Nephron progenitor cell (in vitro differentiated cells): Measurements from ENCODE around the gene CRTC1.

Experiments
- DNase-seq: peaks from one replicate; pipeline ENCODE4 v3.0.0; 2021
- H3K27ac Mint-ChIP-seq: 2 replicates; pipeline ENCODE4 v1.8.0; 2021; ENCODE audit warnings: mild to moderate bottlenecking, moderate library complexity, mixed read lengths
- H3K27me3 Mint-ChIP-seq: 2 replicates; pipeline ENCODE4 v1.8.0; 2021; ENCODE audit warnings: mild to moderate bottlenecking, low read depth, mixed read lengths; ENCODE audit not compliant: poor library complexity
- H3K36me3 Mint-ChIP-seq: 2 replicates; pipeline ENCODE4 v1.8.0; 2021; ENCODE audit warnings: low read depth, mixed read lengths
- H3K4me1 Mint-ChIP-seq: 2 replicates; pipeline ENCODE4 v1.8.0; 2021; ENCODE audit warnings: mixed read lengths
- H3K4me3 Mint-ChIP-seq: 2 replicates; pipeline ENCODE4 v1.8.0; 2021; ENCODE audit warnings: mild to moderate bottlenecking, moderate library complexity, mixed read lengths
- H3K9me3 Mint-ChIP-seq: 2 replicates; pipeline ENCODE4 v1.8.0; 2021; ENCODE audit warnings: mild to moderate bottlenecking, moderate library complexity, mixed read lengths
- CTCF ChIP-seq: fragments of 200-600 bp; sonication (generic); IDR thresholded peaks from 2 replicates; pipeline ENCODE4 v1.5.0; 2021; ENCODE audit warnings: antibody characterized with exemption

CRTC1 gene

GRCh38 chr19:18784786-18785120 is 101.3 kb downstream of the CRTC1 start:
- TF ChIP-seq CTCF, result no peak
- H3K4me1 Mint-ChIP-seq, result peaks cover 27% of the 10 kb centered on the region
- DNase-seq, result no peak
- peaks cover 10% of the 10 kb centered on the region for H3K9me3 Mint-ChIP-seq
- no peak overlapping the region for H3K4me3 Mint-ChIP-seq
- H3K27ac Mint-ChIP-seq, result no peak overlapping the region
- peaks cover 5% of the 10 kb centered on the region for H3K36me3 Mint-ChIP-seq
- peaks cover 83% of the 10 kb centered on the region for H3K27me3 Mint-ChIP-seq

- peak; percentile 97 for DNase-seq
- Mint-ChIP-seq H3K4me1 (peaks cover 33% of the 10 kb centered on the region), H3K27ac (no peak overlapping the region), H3K4me3 (peak overlapping the region; percentile 66), H3K27me3 (peaks cover 86% of the 10 kb centered on the region), H3K36me3 (peaks cover 5% of the 10 kb centered on the region), H3K9me3 (peaks cover 14% of the 10 kb centered on the region)
- no peak for TF ChIP-seq CTCF
Observed at GRCh38 chr19:18785179-18786124, 102.0 kb downstream of the CRTC1 start.

- H3K4me3 Mint-ChIP-seq, result peak overlapping the region; percentile 75
- peaks cover 5% of the 10 kb centered on the region for H3K36me3 Mint-ChIP-seq
- peaks cover 100% of the 10 kb centered on the region for H3K27me3 Mint-ChIP-seq
- H3K4me1 Mint-ChIP-seq, result peaks cover 34% of the 10 kb centered on the region
- no peak overlapping the region for H3K27ac Mint-ChIP-seq
- DNase-seq, result peak; percentile 35
- peaks cover 14% of the 10 kb centered on the region for H3K9me3 Mint-ChIP-seq
- TF ChIP-seq CTCF, result no peak
Observed at GRCh38 chr19:18788529-18789421, 105.3 kb downstream of the CRTC1 start.

- DNase-seq, result no peak
- H3K4me1 Mint-ChIP-seq, result peaks cover 31% of the 10 kb centered on the region
- H3K4me3 Mint-ChIP-seq, result peak overlapping the region; percentile 75
- H3K36me3 Mint-ChIP-seq, result peaks cover 5% of the 10 kb centered on the region
- H3K9me3 Mint-ChIP-seq, result peaks cover 14% of the 10 kb centered on the region
- TF ChIP-seq CTCF, result no peak
- H3K27me3 Mint-ChIP-seq, result peaks cover 100% of the 10 kb centered on the region
- no peak overlapping the region for H3K27ac Mint-ChIP-seq
Observed at GRCh38 chr19:18789422-18789869, 106.0 kb downstream of the CRTC1 start.

- no peak overlapping the region for H3K27ac Mint-ChIP-seq
- H3K27me3 Mint-ChIP-seq, result peaks cover 100% of the 10 kb centered on the region
- peaks cover 14% of the 10 kb centered on the region for H3K9me3 Mint-ChIP-seq
- H3K4me1 Mint-ChIP-seq, result peaks cover 29% of the 10 kb centered on the region
- peaks cover 5% of the 10 kb centered on the region for H3K36me3 Mint-ChIP-seq
- peak; percentile 72 for DNase-seq
- no peak for TF ChIP-seq CTCF
- H3K4me3 Mint-ChIP-seq, result peak overlapping the region; percentile 76
Observed at GRCh38 chr19:18789883-18790565, 106.5 kb downstream of the CRTC1 start.
